ENCODE results near the gene TMEM238.

Gene TMEM238

GRCh38 chr19:55354698-55355212 lies 29.3 kb downstream of the TMEM238 start, which contains the start of gene COX6B2:
TSS of gene COX6B2 (minus strand) at chr19:55354719. CDS start at chr19:55354521, 198 bp downstream.
- no peak for DNase-seq

GRCh38 chr19:55353803-55354697 lies 30.0 kb downstream of the TMEM238 start:
- DNase-seq, result peak; percentile 54

- no peak for DNase-seq
Observed at GRCh38 chr19:55353356-55353802, 30.7 kb downstream of the TMEM238 start.

GRCh38 chr19:55352549-55353145 lies 31.4 kb downstream of the TMEM238 start:
- no peak for DNase-seq

- no peak for DNase-seq
Observed at GRCh38 chr19:55352040-55352439, 32.1 kb downstream of the TMEM238 start.

GRCh38 chr19:55350620-55351315 lies 33.3 kb downstream of the TMEM238 start:
- no peak for DNase-seq

- DNase-seq, result no peak
Observed at GRCh38 chr19:55348317-55349034, 35.6 kb downstream of the TMEM238 start.

- no peak for DNase-seq
Observed at GRCh38 chr19:55347442-55348009, 36.6 kb downstream of the TMEM238 start.

GRCh38 chr19:55346725-55347441 lies 37.2 kb downstream of the TMEM238 start:
- DNase-seq, result no peak

GRCh38 chr19:55345818-55346724 lies 38.0 kb downstream of the TMEM238 start:
- peak; percentile 30 for DNase-seq

- no peak for DNase-seq
Observed at GRCh38 chr19:55345101-55345817, 38.8 kb downstream of the TMEM238 start.

- DNase-seq, result peak; percentile 46
Observed at GRCh38 chr19:55344444-55344843, 39.6 kb downstream of the TMEM238 start.

GRCh38 chr19:55341595-55342531 lies 42.2 kb downstream of the TMEM238 start:
- no peak for DNase-seq

- peak; percentile 69 for DNase-seq
Observed at GRCh38 chr19:55341171-55341588, 42.9 kb downstream of the TMEM238 start.

GRCh38 chr19:55340784-55341147 lies 43.3 kb downstream of the TMEM238 start:
- DNase-seq, result no peak

- DNase-seq, result no peak
Observed at GRCh38 chr19:55339889-55340783, 44.0 kb downstream of the TMEM238 start.

All from EL (cell line).